HG03103 (cell line): Measurements from ENCODE around the gene RABL2A.
"Not testable (repeated sequence)": the region's sequence is repeated elsewhere in the genome, so short reads cannot be mapped to it uniquely, and the experiment has no call there.

Experiments
- ATAC-seq: cut with Tn5 transposase; IDR thresholded peaks from one replicate; pipeline ENCODE4 v1.9.1; 2021; ENCODE audit warnings: low read depth; ENCODE audit not compliant: unreplicated experiment

RABL2A gene

GRCh38 chr2:113606036-113606435 lies 21.0 kb upstream of the RABL2A start:
- not testable (repeated sequence) for ATAC-seq

GRCh38 chr2:113609822-113610221 lies 17.2 kb upstream of the RABL2A start:
- ATAC-seq = not testable (repeated sequence)

- ATAC-seq = not testable (repeated sequence)
Measured at GRCh38 chr2:113621002-113621401, 6.1 kb upstream of the RABL2A start.

- ATAC-seq = not testable (repeated sequence)
Measured at GRCh38 chr2:113625906-113626305, 1.2 kb upstream of the RABL2A start.

- ATAC-seq = not testable (repeated sequence)
Measured at GRCh38 chr2:113632849-113633345, 5.8 kb downstream of the RABL2A start.

GRCh38 chr2:113635358-113635757 lies 8.3 kb downstream of the RABL2A start:
- ATAC-seq = not testable (repeated sequence)

- not testable (repeated sequence) for ATAC-seq
Measured at GRCh38 chr2:113636226-113636625, 9.2 kb downstream of the RABL2A start.

GRCh38 chr2:113638084-113638483 lies 11.0 kb downstream of the RABL2A start:
- ATAC-seq = not testable (repeated sequence)

GRCh38 chr2:113646217-113646616 lies 19.2 kb downstream of the RABL2A start:
- not testable (repeated sequence) for ATAC-seq

- ATAC-seq = not testable (repeated sequence)
Measured at GRCh38 chr2:113650834-113651815, 24.1 kb downstream of the RABL2A start.

GRCh38 chr2:113652599-113652998 lies 25.5 kb downstream of the RABL2A start:
- ATAC-seq = not testable (repeated sequence)

- ATAC-seq = not testable (repeated sequence)
Measured at GRCh38 chr2:113656031-113656624, 29.1 kb downstream of the RABL2A start.

GRCh38 chr2:113657735-113658134 lies 30.7 kb downstream of the RABL2A start:
- ATAC-seq = not testable (repeated sequence)

GRCh38 chr2:113663285-113664060 lies 36.4 kb downstream of the RABL2A start:
- not testable (repeated sequence) for ATAC-seq

- ATAC-seq = not testable (repeated sequence)
Measured at GRCh38 chr2:113664761-113665533, 37.9 kb downstream of the RABL2A start.

GRCh38 chr2:113669013-113669412 lies 41.9 kb downstream of the RABL2A start:
- ATAC-seq = not testable (repeated sequence)

GRCh38 chr2:113672326-113672932 lies 45.4 kb downstream of the RABL2A start:
- ATAC-seq = no peak

GRCh38 chr2:113675875-113676274 lies 48.8 kb downstream of the RABL2A start:
- no peak for ATAC-seq

- ATAC-seq = no peak
Measured at GRCh38 chr2:113676623-113677266, 49.7 kb downstream of the RABL2A start.
